GM23338 (cell line): ENCODE results near the gene THEM5. TPM values are rescaled to one million over a fixed set of nuclear protein-coding genes. Genes with fewer than 3 reads are reported as not detected.

Experiments used
- ATAC-seq: fragments of 200-7000 bp; cut with Tn5 transposase; 3 replicates; pipeline ENCODE4 v1.9.1; 2020
- DNase-seq: peaks from one replicate; pipeline ENCODE4 v3.0.0-alpha.2; 2015; ENCODE audit warnings: low spot score
- H2AFZ ChIP-seq: fragments of 200-600 bp; sonication (generic); 2 replicates; pipeline ENCODE4 v1.8.0; 2016; ENCODE audit warnings: antibody characterized with exemption, mild to moderate bottlenecking, moderate library complexity
- H3F3A ChIP-seq: fragments of 200-600 bp; sonication (generic); replicated peaks from 2 replicates; pipeline ENCODE4 v1.8.0; 2017; ENCODE audit warnings: antibody characterized with exemption, mixed run types, low read depth
- H3K27ac ChIP-seq: fragments of 200-600 bp; sonication (generic); 2 replicates; pipeline ENCODE4 v1.6.1; 2016; ENCODE audit warnings: low read depth
- H3K27me3 ChIP-seq: fragments of 200-600 bp; sonication (generic); 2 replicates; pipeline ENCODE4 v1.8.0; 2016; ENCODE audit warnings: mild to moderate bottlenecking, mixed run types, moderate library complexity; ENCODE audit not compliant: insufficient read depth
- H3K36me3 ChIP-seq: fragments of 200-600 bp; sonication (generic); 2 replicates; pipeline ENCODE4 v1.8.0; 2016; ENCODE audit warnings: mild to moderate bottlenecking; ENCODE audit not compliant: insufficient read depth
- H3K4me1 ChIP-seq: fragments of 200-600 bp; sonication (generic); 2 replicates; pipeline ENCODE4 v1.8.0; 2016; ENCODE audit warnings: mild to moderate bottlenecking, moderate library complexity; ENCODE audit not compliant: insufficient read depth
- H3K4me2 ChIP-seq: fragments of 200-600 bp; sonication (generic); 2 replicates; pipeline ENCODE4 v1.7.1; 2017; ENCODE audit warnings: mixed run types
- H3K4me3 ChIP-seq: fragments of 200-600 bp; sonication (generic); 2 replicates; pipeline ENCODE4 v1.6.1; 2016; ENCODE audit warnings: mixed run types
- H3K79me2 ChIP-seq: fragments of 200-600 bp; sonication (generic); replicated peaks from 2 replicates; pipeline ENCODE4 v1.8.0; 2017; ENCODE audit warnings: mild to moderate bottlenecking; ENCODE audit not compliant: insufficient read depth
- H3K9me2 ChIP-seq: fragments of 200-600 bp; sonication (generic); 2 replicates; pipeline ENCODE4 v1.8.0; 2017; ENCODE audit not compliant: insufficient read depth
- H4K20me1 ChIP-seq: fragments of 200-600 bp; sonication (generic); replicated peaks from 2 replicates; pipeline ENCODE4 v1.8.0; 2017; ENCODE audit warnings: mild to moderate bottlenecking; ENCODE audit not compliant: insufficient read depth
- H3K27ac Mint-ChIP-seq: 2 replicates; pipeline ENCODE4 v1.8.0; 2020; ENCODE audit warnings: inconsistent platforms, mild to moderate bottlenecking, moderate library complexity, mixed read lengths
- H3K27me3 Mint-ChIP-seq: 3 replicates; pipeline ENCODE4 v1.8.0; 2022; ENCODE audit warnings: low read depth, mild to moderate bottlenecking, moderate library complexity, mixed read lengths, inconsistent platforms; ENCODE audit not compliant: insufficient read depth, poor library complexity
- H3K36me3 Mint-ChIP-seq: 3 replicates; pipeline ENCODE4 v1.8.0; 2021; ENCODE audit warnings: low read depth, mild to moderate bottlenecking, inconsistent platforms, moderate library complexity, mixed read lengths
- H3K4me1 Mint-ChIP-seq: 3 replicates; pipeline ENCODE4 v1.8.0; 2020; ENCODE audit warnings: mild to moderate bottlenecking, inconsistent platforms, mixed read lengths
- H3K4me3 Mint-ChIP-seq: 3 replicates; pipeline ENCODE4 v1.8.0; 2021; ENCODE audit warnings: moderate library complexity, mild to moderate bottlenecking, inconsistent platforms, mixed read lengths
- H3K9me3 Mint-ChIP-seq: 3 replicates; pipeline ENCODE4 v1.8.0; 2020; ENCODE audit warnings: moderate library complexity, mild to moderate bottlenecking, inconsistent platforms, mixed read lengths
- CTCF ChIP-seq, 2 experiments: fragments of 200-600 bp in 1 of 2; sonication (generic) in 1 of 2; conservative IDR thresholded peaks; 2 replicates each; pipeline versions ENCODE4 v1.5.1 to v1.6.1; 2016 to 2017; ENCODE audit warnings: antibody characterized with exemption in 2 of 2, low read depth in 2 of 2, mild to moderate bottlenecking in 2 of 2, moderate library complexity in 1 of 2
- ETS1 ChIP-seq: IDR thresholded peaks from 2 replicates; pipeline ENCODE4 v1.6.1; 2016; ENCODE audit warnings: antibody characterized with exemption
- EZH2phosphoT487 ChIP-seq: fragments of 200-600 bp; sonication (generic); IDR thresholded peaks from one replicate; pipeline ENCODE4 v1.8.1; 2018; ENCODE audit warnings: antibody characterized with exemption; ENCODE audit not compliant: unreplicated experiment
- NANOG ChIP-seq: IDR thresholded peaks from 2 replicates; pipeline ENCODE4 v1.6.1; 2016; ENCODE audit warnings: antibody characterized with exemption, borderline replicate concordance
- REST ChIP-seq: IDR thresholded peaks from one replicate; pipeline ENCODE4 v1.6.1; 2018; ENCODE audit warnings: antibody characterized with exemption; ENCODE audit not compliant: unreplicated experiment
- STAT1 ChIP-seq: IDR thresholded peaks from one replicate; pipeline ENCODE4 v1.6.1; 2016; ENCODE audit warnings: antibody characterized with exemption; ENCODE audit not compliant: unreplicated experiment
- ZNF114 ChIP-seq: fragments of 250-450 bp; sonication (Bioruptor Pico); IDR thresholded peaks from 2 replicates; pipeline ENCODE4 v1.5.0; 2020; ENCODE audit warnings: mild to moderate bottlenecking, moderate library complexity
- ZNF462 ChIP-seq: fragments of 250-450 bp; sonication (Bioruptor Pico); IDR thresholded peaks from 2 replicates; pipeline ENCODE4 v1.5.0; 2020; ENCODE audit warnings: mild to moderate bottlenecking, moderate library complexity
- polyA plus RNA-seq: library from polyadenylated mRNA; unstranded; fragments of >200 nt; fragmentation: Nextera tagmentation; extraction: Ambion mirVana; gene quantifications from 2 replicates; pipeline ENCODE4 v1.2.1, GENCODE V29; 2016
- total RNA-seq: library from RNA; depleted of rRNA; stranded (reverse); fragments of >200 nt; shearing (Covaris generic); gene quantifications from 2 replicates; pipeline ENCODE4 v1.2.3, GENCODE V29; 2014

The THEM5 gene
- total and polyA plus RNA-seq, 2 experiments from 2014 or later: not detected

GRCh38 chr1:151891512-151891911 lies 38.0 kb upstream of the THEM5 start (continued):
- no peak for TF ChIP-seq ETS1
- TF ChIP-seq STAT1: no peak
- no peak for TF ChIP-seq NANOG
- no peak for TF ChIP-seq EZH2phosphoT487
- TF ChIP-seq ZNF114: no peak

GRCh38 chr1:151888972-151889570 lies 35.6 kb upstream of the THEM5 start:
- peaks cover 15% of the 10 kb centered on the region for H3K36me3 ChIP-seq
- no peak overlapping the region for H3K4me2 ChIP-seq
- H3F3A ChIP-seq: no peaks in the 10 kb centered on the region
- TF ChIP-seq CTCF (conservative IDR thresholded peaks at IDR 0.05; ENCODE audit: low read depth in 2 of 2) (peak; percentile 57 to 62), REST (no peak), ZNF462 (CRISPR knock-in tag) (no peak), STAT1 (no peak)
- H3K27me3 ChIP-seq: no peaks in the 10 kb centered on the region
- peak; percentile 65 for DNase-seq
- H3K9me2 ChIP-seq: no peaks in the 10 kb centered on the region
- peak; percentile 45; the same call in 2 of the 3 replicates for ATAC-seq
- H2AFZ ChIP-seq: no peak overlapping the region
- Mint-ChIP-seq H3K36me3 (peaks cover 21% of the 10 kb centered on the region), H3K9me3 (peaks cover 4% of the 10 kb centered on the region; the same call in 1 of the 3 replicates), H3K4me3 (no peak overlapping the region), H3K27me3 (no peaks in the 10 kb centered on the region), H3K27ac (no peak overlapping the region), H3K4me1 (no peaks in the 10 kb centered on the region)
- no peaks in the 10 kb centered on the region for H3K79me2 ChIP-seq
- H4K20me1 ChIP-seq: no peaks in the 10 kb centered on the region
- H3K4me3 ChIP-seq: no peak overlapping the region
- H3K27ac ChIP-seq: no peak overlapping the region
- H3K4me1 ChIP-seq: no peaks in the 10 kb centered on the region
